Adrenal gland (tissue), 5 donors: ENCODE data around the gene NUSAP1.

ENCODE experiments used
- POLR2A ChIP-seq, 2 donors: fragments of 450-650 bp; IDR thresholded peaks; one replicate each; pipeline ENCODE4 v1.6.1; 2017; ENCODE audit warnings: antibody characterized with exemption in 2 of 2, mild to moderate bottlenecking in 2 of 2, moderate library complexity in 1 of 2
- TF ChIP-seq, protein P1 (sequence below), 6 experiments: fragments of 450-650 bp in 4 of 6; fragments of 200-600 bp in 2 of 6; sonication (generic) in 1 of 6; IDR thresholded peaks; 1 replicate in 5 of 6; 2 replicates in 1 of 6; pipeline versions ENCODE4 v1.5.1 to v1.8.0; 2016 to 2021; ENCODE audit warnings: antibody characterized with exemption in 6 of 6, mild to moderate bottlenecking in 2 of 6, moderate library complexity in 1 of 6
- donor health status: DM: no; HTN: no; CAD: no.

DNA sequence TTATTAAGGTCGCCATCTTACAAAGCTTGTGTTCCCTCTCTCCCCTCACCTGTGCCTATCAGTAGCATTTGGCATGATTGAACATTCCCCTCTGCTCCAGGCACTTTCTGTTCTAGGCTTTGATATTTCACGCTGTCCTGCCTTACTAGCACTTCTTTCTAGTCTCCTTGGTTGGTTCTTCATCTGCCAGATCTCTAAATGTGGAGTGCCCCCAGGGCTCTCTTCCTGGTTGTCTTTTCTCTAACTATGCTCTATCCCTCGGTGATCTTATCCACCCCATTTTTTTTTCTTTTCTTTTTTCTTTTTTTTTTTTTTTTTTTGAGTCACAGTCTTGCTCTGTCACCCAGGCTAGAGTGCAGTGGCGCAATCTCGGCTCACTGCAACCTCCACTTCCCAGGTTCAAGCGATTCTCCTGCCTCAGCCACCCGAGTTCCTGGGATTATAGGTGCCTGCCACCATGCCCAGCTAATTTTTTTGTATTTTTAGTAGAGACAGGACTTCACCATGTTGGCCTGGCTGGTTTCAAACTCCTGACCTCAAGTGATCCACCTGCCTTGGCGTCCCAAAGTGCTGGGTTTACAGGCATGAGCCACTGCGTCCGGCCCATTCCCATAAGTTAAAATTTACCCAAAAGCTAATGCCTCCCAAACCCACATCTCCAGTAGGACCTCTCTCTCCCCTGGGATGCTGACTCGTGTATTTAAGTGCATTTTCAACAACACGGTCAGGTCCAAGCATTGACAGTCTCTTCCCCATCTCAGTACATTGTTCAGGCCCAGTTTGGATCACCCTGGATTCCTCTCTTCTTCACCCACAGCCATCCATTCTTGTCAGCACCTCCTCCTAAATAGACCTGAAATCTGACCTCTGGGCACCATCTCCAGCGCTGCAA is 5.2 kb downstream of the NUSAP1 start:
- TF ChIP-seq POLR2A (IDR thresholded peaks at IDR 0.05), result no peak
- TF ChIP-seq, protein P1, sequence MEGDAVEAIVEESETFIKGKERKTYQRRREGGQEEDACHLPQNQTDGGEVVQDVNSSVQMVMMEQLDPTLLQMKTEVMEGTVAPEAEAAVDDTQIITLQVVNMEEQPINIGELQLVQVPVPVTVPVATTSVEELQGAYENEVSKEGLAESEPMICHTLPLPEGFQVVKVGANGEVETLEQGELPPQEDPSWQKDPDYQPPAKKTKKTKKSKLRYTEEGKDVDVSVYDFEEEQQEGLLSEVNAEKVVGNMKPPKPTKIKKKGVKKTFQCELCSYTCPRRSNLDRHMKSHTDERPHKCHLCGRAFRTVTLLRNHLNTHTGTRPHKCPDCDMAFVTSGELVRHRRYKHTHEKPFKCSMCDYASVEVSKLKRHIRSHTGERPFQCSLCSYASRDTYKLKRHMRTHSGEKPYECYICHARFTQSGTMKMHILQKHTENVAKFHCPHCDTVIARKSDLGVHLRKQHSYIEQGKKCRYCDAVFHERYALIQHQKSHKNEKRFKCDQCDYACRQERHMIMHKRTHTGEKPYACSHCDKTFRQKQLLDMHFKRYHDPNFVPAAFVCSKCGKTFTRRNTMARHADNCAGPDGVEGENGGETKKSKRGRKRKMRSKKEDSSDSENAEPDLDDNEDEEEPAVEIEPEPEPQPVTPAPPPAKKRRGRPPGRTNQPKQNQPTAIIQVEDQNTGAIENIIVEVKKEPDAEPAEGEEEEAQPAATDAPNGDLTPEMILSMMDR (IDR thresholded peaks at IDR 0.05), result no peak
